SK-N-SH (cell line): ENCODE results near the gene CMTM8.

Source experiments
- CHD2 ChIP-seq: fragments of 150-350 bp; IDR thresholded peaks from 2 replicates; pipeline ENCODE4 v1.6.1; 2018; ENCODE audit warnings: low read length; ENCODE audit not compliant: partially characterized antibody
- CTCF ChIP-seq: fragments of 200-600 bp; sonication (generic); IDR thresholded peaks from 2 replicates; pipeline ENCODE4 v1.6.1; 2017; ENCODE audit warnings: antibody characterized with exemption, mild to moderate bottlenecking, moderate library complexity
- GABPA ChIP-seq: IDR thresholded peaks from 2 replicates; pipeline ENCODE4 v1.4.0; 2012; ENCODE audit warnings: low read depth, mild to moderate bottlenecking
- MAX ChIP-seq: IDR thresholded peaks from 2 replicates; pipeline ENCODE4 v1.4.0; 2012; ENCODE audit warnings: low read depth
- ZBTB33 ChIP-seq: IDR thresholded peaks from 2 replicates; pipeline ENCODE4 v1.4.0; 2012; ENCODE audit warnings: low read depth, borderline replicate concordance

GRCh38 chr3:32309654-32310242 lies 71.3 kb downstream of the CMTM8 start:
- TF ChIP-seq GABPA (no peak), MAX (no peak), CTCF (no peak), CHD2 (no peak), ZBTB33 (no peak)
